Activated CD8-positive, alpha-beta memory T cell treated with anti-CD3 and anti-CD28 coated beads, Interleukin-2, amount 50 U/mL, for 24 hours (primary cell): Measurements from ENCODE around the gene PAX8.

Experiments used
- DNase-seq: peaks from one replicate; pipeline ENCODE4 v3.0.0-alpha.2; 2020; ENCODE audit errors: extremely low read depth

The PAX8 gene

DNA sequence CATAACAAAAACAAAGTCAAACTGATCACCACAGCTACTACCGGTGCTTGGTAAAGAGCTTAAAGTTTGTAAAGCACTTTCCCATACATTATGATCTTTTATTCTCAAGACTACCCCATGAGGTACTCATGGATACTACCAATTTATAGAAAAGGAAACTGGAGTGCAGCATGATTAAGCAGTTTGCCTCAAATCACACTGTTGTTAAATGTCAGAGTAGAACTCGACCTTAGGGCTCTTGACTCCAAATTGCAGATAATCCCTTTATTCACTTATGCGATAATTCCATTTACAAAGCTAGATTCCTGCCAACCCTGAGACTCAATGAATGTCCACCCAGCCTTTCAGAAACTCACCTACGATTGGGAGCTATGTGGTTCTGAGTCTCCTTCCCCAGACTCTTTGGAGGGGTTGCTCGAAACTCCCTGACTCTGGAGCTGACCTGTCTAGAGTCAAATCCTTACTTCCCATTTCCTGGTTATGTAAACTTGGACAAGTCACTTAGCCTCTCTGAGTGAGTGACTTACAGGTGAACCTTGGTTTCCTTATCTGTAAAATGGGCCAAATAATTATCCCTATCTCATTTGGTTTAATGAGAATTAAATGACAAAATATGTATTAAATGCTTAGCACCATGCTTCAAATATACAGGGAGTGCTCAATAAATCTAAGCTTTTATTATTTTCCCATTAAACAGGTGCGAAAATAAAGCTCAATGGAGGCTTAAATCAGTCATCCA lies 57.6 kb downstream of the PAX8 start:
- DNase-seq: no peak

- no peak for DNase-seq
Observed at GRCh38 chr2:113219889-113220641, 58.7 kb downstream of the PAX8 start.

DNA sequence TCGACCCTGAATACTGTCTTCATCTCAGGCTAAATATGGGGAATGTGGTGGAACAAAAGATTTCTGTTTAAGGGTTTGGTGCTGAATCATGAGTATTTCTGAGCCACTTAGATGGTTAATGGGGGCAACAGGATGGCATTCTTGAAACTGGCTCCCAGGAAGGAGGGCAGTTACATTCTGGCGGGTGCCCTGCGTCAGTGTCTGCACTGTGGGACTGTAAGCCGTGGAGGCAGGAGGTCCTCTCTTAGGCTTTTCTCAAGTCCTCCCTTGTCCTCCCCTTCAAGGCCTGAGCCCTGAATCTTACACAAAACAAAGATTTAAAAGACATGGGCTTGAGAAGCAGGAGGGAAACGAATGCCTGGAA lies 59.2 kb downstream of the PAX8 start:
- no peak for DNase-seq

DNA sequence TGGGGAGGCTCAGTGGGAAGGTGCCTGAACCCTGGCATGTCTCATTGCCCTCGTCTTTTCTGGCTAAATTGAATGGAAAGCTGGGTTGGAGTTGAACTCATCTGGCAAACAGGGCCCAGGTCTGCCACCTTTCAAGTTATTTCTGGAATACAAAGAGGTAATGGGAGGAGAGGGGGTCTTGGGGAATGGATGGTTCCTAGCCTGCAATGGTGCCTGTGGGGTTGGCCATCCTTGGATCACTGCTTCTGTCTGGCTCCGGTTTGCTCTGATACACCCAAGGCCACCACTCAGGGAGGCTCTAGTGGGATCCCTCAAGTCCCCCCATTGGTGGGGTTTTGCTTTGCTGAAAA lies 59.7 kb downstream of the PAX8 start:
- DNase-seq: no peak

DNA sequence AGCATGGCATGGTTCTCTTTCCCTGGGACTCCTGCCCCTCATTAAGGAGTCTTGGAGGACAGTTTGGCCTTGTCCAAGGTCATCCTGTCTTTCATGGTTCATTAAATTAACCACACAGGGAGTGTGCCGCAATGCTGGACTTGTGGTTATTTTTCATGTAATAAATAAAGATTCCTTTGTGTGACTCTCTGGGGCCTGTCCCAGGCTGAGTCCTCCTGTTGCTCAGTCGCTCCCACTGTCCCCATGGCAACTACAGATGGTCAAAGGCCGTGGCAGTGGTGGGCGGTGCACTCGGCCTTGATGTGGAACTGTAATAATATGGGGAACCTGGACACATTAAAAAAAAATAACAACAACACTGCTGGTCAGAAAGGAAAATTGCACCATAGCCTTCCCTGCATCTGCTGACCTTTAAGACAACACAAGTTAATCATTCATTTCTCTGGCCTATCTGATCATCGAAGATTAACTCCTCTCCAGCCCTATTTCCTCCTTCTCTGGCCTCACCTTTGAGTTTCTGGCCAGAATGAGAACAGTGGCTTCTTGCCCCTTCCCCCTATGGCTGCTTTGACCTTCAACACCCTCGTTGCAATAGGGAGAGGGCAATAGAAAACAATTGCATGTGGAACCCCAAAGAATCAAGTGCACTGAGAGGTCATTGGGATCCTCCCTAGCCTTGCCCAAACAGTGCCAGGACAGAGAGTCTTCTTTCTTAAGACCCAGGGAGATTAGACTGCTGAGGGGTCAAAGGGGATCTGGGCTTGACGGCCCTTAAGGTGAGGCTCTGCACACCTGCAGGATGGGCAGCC lies 60.2 kb downstream of the PAX8 start:
- DNase-seq: no peak

DNA sequence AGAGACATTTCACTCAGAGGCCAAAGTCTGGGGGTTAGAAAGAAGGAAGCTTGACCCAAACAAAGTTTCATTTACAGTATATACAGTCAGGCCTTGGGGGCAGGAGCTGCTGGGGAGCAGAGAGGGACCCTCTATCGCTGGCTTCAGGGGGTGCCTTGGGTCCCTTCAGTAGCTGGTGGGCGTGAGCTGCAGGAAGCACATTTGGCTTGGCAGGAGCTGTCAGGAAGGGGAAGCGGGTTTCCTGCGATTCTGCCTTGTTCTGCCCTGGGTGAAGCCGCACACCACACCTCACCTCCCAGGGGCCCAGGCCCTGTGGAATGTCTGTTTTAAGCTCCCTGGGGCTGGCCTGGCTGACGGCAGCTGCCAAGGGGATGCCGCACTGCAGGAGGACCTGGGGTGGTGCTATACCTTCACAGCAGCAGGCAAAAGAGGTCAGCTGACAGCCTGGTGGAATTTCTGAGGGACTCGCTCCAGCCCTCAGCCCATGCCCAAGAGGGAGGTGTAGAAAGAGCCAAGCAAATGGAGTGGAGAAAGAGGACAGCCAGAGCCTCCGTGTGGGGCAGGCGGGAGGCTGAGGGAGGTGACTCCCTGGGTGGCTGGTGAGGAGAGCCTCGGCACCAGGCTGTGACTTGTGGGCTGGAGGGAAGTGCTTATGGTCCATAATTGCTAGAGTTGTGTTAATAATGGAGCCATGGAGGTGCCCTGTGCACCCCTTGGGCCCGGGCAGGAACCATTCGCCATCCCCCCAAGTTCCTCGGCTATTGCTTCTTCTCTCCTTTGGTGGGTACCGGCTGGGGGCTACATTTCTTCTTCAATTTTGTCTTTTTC lies 61.1 kb downstream of the PAX8 start:
- no peak for DNase-seq

- DNase-seq: no peak
Observed at GRCh38 chr2:113216891-113217454, 61.7 kb downstream of the PAX8 start.

DNA sequence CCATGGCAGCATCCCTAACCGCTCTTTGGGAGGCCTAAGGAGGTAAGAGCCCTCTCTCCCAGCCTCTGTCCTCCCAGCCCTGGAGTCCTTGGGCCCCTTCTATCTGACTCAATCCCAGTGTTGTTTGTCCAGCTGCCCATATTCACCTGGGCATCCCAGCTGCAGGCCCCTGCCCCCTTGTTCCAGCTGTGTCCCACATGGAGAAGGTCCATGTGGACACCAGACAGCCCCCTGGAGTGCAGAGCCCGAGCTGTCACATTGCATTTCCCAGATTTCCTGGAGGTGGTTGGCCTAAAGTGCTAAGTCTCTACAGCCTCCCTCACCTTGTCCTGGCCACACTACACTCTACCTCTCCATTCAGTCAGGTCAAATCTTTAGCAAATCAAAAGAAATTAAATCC lies 62.4 kb downstream of the PAX8 start:
- no peak for DNase-seq

DNA sequence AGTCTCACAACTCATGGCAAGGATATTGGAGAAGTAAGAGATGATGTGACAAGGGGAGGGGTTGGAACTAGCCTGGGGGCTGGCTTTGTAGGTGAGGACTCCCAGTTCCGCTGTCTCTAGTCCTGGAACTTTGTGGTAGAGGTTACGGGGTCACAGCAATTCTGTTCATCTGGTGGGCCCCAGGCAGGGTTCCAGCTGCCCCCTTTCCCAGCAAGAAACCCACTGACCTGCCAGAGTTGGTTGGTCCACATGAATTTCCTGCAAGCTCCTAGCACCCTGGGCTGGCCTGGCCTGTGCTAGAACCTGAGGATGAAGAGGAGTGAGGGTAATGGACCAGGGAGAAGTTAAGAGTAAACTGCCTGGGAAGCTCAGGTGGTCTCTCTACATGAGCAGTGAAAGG lies 63.7 kb downstream of the PAX8 start:
- no peak for DNase-seq

DNA sequence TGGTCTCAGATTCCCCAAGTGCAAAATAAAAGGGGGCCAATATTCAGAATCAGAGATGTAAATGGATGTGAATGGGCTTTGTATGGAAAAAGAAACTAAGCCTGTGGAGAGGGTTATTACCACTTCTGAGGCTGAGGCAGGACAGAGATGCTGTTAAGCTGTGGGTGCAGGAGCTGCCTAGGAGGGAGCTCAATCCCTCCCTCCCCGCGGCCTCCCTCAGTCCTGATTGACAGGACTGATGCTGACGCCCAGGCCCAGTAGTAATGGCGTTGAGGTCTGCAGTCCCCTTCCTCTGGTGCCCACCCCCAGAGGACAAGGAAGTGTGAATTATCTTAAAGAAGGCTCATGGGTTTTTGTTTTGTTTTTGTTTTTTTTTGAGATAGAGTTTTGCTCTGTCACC lies 64.6 kb downstream of the PAX8 start:
- DNase-seq: no peak

DNA sequence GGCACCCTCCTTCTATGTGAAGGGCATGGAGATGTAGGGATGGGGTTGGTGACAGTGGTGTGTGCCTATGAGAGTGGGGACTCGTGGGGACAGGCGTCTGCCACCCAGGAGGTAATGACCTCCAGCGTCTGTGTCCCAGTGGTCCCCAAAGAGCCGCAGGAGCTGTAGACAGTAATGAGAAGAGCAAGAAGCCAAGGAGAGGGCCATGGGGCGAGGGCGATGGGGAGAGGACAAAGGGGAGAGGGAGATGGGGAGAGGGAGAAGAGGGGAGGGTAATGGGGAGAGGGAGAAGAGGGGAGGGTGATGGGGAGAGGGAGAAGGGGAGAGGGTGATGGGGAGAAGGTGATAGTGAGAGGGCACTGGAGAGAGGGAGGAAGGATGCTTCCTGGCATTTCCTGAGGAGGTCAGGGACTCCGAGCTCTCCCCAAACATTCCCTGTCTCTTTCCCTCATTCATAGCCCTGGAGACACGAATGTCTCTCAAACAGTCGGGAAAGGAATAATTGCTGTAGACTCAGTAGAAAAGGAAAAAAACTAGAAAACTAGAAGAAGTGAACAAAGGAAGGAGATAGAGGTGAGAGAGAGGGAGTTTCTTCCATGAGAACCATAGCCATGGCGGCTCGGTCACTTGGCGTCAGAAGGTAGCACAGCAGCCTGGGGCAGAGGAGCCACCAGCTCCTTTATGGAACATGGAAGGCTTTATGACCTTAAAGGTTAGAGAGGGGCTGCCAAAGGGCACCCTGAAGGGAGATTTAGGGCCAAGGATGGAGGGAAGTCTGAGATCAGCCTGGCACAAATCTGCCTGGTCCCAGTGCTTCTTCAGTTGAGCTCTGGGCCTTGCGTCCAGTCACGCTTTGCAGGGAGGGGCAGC lies 65.4 kb downstream of the PAX8 start:
- no peak for DNase-seq

- DNase-seq: no peak
Observed at GRCh38 chr2:113212245-113213060, 66.3 kb downstream of the PAX8 start.

DNA sequence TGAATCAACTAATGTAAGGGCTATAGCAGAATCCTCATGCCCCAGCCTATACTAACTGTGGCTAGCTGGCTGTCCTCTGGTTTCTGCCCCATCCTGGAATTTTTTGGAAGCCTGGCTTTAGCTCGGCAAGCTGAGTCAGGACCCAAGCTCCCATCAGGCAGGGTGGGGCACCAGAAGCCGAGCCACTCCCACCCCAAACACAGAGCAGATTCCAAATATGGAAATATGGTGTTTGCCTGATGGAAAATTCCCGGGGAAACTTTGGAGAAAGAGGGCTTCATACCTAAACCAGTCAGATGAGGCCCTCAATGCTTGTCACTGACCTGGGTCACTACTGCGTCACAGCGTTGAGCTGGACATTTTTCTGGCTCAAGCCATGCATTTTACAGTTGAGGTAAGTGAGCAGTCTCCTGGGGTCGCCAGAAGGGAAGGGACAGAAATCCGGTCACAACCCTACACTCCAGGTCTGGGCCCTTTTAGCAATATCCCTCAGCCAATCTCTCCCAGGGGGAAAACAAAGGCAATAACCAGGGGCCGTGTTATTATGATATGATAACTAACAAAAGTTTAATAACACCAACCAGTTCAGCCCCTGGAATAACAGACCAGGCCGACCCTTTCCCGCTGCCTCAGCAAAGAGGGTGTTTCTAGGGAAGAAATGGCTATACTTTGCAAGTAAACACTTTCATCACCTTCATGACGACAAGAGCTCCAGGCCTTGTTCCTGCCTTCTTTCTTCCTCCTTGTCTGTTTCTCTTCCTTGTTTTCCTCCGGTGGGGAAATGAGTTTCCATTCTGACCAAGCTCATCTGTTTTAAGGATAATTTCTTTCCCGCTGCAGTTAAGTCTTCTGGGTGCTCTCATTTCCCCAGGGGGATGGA lies 67.3 kb downstream of the PAX8 start:
- no peak for DNase-seq

- DNase-seq: no peak
Observed at GRCh38 chr2:113209646-113210171, 69.0 kb downstream of the PAX8 start.

- DNase-seq: no peak
Observed at GRCh38 chr2:113209011-113209645, 69.6 kb downstream of the PAX8 start.

DNA sequence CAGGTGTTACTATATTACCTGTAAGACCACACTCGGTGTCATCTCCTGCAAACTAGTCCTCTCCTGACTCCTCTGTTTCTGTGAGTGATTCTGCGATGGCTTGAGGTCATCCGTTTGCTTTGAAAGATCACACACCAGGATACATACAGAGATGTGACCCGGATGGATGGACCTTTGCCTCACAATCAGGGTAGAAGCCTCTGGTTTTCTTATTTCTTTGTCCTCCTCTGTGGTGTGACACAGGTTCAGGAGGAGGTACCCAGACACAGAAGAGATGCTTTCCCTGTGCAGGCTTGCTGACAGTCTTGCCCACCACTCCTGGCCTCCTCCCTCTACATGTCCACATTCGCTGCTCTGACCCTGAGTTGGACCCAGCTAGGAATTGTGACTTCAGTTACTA lies 70.3 kb downstream of the PAX8 start:
- DNase-seq: no peak

DNA sequence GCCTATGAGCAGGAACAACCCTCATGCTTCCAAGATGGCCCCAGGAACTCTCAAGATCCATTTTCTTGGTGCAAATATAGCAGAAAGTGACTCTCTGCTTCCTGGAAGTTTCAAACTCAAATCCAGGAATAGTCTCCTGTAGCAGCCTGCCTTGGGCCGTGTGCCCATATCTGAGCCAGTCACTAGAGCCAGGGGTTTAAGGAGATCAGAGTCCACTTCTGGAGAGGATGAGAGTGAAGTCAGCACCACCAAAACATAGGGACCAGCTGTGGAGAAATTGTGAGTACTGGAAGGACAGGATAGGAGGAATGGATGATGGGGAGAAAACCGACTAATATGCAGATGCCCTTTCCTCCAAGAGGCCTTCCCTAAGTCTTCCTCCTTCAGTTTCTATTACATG lies 71.7 kb downstream of the PAX8 start:
- no peak for DNase-seq

- no peak for DNase-seq
Observed at GRCh38 chr2:113206251-113206650, 72.5 kb downstream of the PAX8 start.
